ENCODE measurements around the gene MEIKIN.

DNA sequence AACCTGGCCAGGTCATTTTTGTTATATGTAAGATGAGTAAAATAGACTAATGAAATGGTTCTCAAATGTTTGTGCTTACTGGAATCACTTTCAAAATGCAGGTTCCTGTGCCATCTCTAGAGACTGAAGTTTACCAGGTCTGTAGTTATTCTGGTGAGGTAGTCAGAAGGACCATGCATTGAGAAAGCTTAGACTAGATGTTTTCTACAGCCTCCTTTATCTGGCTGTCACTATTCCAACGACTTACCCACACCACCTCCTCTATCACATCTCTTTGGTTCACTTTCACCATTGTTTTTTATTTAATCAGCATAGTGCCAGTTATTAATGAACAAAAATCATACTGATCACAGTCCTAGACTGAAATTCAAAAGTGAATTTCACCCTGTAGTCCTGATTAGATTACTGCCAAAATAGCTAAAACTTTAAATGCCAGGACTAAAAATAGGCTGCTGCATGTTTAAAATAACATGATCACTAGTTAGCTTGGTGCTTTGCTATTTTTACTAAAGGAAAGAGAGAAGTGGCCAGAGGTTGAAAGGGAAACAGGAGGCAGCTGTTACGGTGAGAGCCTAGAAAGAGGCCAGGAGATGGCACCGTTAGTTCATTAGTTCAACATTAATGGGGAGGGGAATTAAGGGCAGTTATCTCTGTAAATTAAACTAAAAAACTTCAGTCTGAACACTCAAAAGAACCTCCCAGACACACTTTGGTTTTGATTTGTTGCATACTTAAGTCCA is 134.8 kb downstream of the MEIKIN start:
- TF ChIP-seq, protein P1, sequence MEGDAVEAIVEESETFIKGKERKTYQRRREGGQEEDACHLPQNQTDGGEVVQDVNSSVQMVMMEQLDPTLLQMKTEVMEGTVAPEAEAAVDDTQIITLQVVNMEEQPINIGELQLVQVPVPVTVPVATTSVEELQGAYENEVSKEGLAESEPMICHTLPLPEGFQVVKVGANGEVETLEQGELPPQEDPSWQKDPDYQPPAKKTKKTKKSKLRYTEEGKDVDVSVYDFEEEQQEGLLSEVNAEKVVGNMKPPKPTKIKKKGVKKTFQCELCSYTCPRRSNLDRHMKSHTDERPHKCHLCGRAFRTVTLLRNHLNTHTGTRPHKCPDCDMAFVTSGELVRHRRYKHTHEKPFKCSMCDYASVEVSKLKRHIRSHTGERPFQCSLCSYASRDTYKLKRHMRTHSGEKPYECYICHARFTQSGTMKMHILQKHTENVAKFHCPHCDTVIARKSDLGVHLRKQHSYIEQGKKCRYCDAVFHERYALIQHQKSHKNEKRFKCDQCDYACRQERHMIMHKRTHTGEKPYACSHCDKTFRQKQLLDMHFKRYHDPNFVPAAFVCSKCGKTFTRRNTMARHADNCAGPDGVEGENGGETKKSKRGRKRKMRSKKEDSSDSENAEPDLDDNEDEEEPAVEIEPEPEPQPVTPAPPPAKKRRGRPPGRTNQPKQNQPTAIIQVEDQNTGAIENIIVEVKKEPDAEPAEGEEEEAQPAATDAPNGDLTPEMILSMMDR (conservative IDR thresholded peaks at IDR 0.05; ENCODE audit: low read length): peak; percentile 57
- no peak for TF ChIP-seq EZH2phosphoT487 (IDR thresholded peaks at IDR 0.05; ENCODE audit: borderline replicate concordance, low read depth, low read length)

All from OCI-LY7 (cell line).